Psoas muscle (tissue), 8 donors: ENCODE data around the gene OR4C45. TPM values are rescaled to one million over a fixed set of nuclear protein-coding genes. Genes with fewer than 3 reads are reported as not detected.
"Not testable (repeated sequence)": the region's sequence is repeated elsewhere in the genome, so short reads cannot be mapped to it uniquely, and the experiment has no call there.

Experiments used
- ATAC-seq, 4 donors: fragments of 200-7000 bp; cut with Tn5 transposase; one replicate each; pipeline ENCODE4 v1.9.1; 2020; ENCODE audit warnings: moderate library complexity in 3 of 4, mild to moderate bottlenecking in 2 of 4
- DNase-seq, 2 donors: peaks; one replicate each; pipeline ENCODE4 v3.0.0-alpha.2; 2020
- H3K27ac ChIP-seq: fragments of 200-600 bp; one replicate; pipeline ENCODE4 v1.8.0; 2022
- H3K27me3 ChIP-seq, 3 donors: fragments of 200-600 bp in 1 of 3; one replicate each; pipeline versions ENCODE4 v1.6.1 to v1.8.0; 2013 to 2022; ENCODE audit warnings: low read length in 2 of 3, mild to moderate bottlenecking in 2 of 3, moderate library complexity in 1 of 3; ENCODE audit not compliant: insufficient read depth in 3 of 3
- H3K36me3 ChIP-seq, 2 donors: fragments of 200-600 bp in 1 of 2; one replicate each; pipeline versions ENCODE4 v1.6.1 to v1.8.0; 2013 to 2022; ENCODE audit warnings: low read depth in 1 of 2, mild to moderate bottlenecking in 1 of 2, moderate library complexity in 1 of 2; ENCODE audit not compliant: insufficient read depth in 1 of 2
- H3K4me1 ChIP-seq: fragments of 200-600 bp; one replicate; pipeline ENCODE4 v1.8.0; 2022
- H3K4me3 ChIP-seq: fragments of 200-600 bp; one replicate; pipeline ENCODE4 v1.8.0; 2022; ENCODE audit warnings: mild to moderate bottlenecking
- H3K9me3 ChIP-seq: fragments of 200-600 bp; one replicate; pipeline ENCODE4 v1.8.0; 2022
- WGBS, 3 donors: extraction: QIAGEN DNeasy Blood & Tissue Kit; methylation state at CpG; one replicate each; pipeline versions ENCODE4 v1.1.6 to v1.1.7; 2013; 5-methylcytosine and 5-hydroxymethylcytosine counted together
- intact Hi-C, 2 donors: fragments of 100-400 bp; cut with DNase I; formaldehyde crosslinking; loops; one replicate each; pipeline versions ENCODE4 v1.11.0 to v1.14.2; 2022
- polyA plus RNA-seq, 3 donors: library from polyadenylated mRNA; stranded (reverse); fragments of 200-250 nt; gene quantifications; one replicate each; pipeline ENCODE4 v1.2.3, GENCODE V29; 2013
- total RNA-seq, 4 donors: library from RNA; stranded (reverse); fragmentation: NEBNext Ultra II Directional in 2 of 4; extraction: Animal tissue kit (Norgen Biotek cat#: 25700) in 2 of 4; gene quantifications; one replicate each; pipeline versions ENCODE4 v1.2.1 to v1.2.4, GENCODE V29; 2021 to 2023
- TF ChIP-seq, protein P1 (sequence below): fragments of 200-600 bp; IDR thresholded peaks from one replicate; pipeline ENCODE4 v1.8.0; 2022; ENCODE audit warnings: antibody characterized with exemption
- donor health status: healthy with polysubstance abuse.
- donor health status: DM: no; HTN: no; CAD: no; lungs with moderate emphysema.
- donor health status: Bipolar disorder and iron deficiency.
- donor health status: healthy.
- donor health status: DM: yes; HTN: yes; CAD: no.
- donor health status: DM: no; HTN: no; CAD: no.
- donor health status: DM: no; HTN: no; CAD: no.
- donor health status: DM: yes; HTN: yes; CAD: no.

OR4C45 gene
- total and polyA plus RNA-seq, 7 donors: not detected

DNA sequence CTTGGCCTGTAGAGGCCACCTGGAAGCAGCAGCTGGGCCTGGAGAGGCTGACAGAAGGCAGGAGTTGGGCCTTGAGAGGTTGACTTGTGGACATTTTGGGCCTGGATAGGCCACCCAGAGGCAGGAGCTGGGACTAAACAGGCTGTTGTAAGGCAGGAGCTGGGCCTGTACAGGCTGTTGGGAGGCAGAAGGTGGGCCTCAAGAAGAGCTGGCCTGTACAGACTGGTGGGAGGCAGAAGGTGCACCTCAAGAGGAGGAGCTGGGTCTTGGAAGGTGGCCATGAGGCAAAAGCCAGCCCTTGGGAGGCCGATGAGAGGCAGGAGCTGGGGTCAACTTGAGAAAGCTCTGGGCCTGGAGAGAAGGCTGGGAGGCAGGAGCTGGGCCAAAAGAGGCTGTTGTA, 45.3 kb downstream of the OR4C45 start:
- no peak overlapping the region for H3K27ac ChIP-seq
- no peak for DNase-seq
- TF ChIP-seq, protein P1, sequence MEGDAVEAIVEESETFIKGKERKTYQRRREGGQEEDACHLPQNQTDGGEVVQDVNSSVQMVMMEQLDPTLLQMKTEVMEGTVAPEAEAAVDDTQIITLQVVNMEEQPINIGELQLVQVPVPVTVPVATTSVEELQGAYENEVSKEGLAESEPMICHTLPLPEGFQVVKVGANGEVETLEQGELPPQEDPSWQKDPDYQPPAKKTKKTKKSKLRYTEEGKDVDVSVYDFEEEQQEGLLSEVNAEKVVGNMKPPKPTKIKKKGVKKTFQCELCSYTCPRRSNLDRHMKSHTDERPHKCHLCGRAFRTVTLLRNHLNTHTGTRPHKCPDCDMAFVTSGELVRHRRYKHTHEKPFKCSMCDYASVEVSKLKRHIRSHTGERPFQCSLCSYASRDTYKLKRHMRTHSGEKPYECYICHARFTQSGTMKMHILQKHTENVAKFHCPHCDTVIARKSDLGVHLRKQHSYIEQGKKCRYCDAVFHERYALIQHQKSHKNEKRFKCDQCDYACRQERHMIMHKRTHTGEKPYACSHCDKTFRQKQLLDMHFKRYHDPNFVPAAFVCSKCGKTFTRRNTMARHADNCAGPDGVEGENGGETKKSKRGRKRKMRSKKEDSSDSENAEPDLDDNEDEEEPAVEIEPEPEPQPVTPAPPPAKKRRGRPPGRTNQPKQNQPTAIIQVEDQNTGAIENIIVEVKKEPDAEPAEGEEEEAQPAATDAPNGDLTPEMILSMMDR: no peak
- intact Hi-C loops: no loop called here
- no peaks in the 10 kb centered on the region for H3K4me1 ChIP-seq
- no peak overlapping the region for H3K4me3 ChIP-seq
- ATAC-seq: no peak
- no peaks in the 10 kb centered on the region for H3K27me3 ChIP-seq
- WGBS, 3 donors: 71 to 92% (median 90%) methylated on average over 1 of the region's 1 CpG
- H3K36me3 ChIP-seq: no peaks in the 10 kb centered on the region
- no peaks in the 10 kb centered on the region for H3K9me3 ChIP-seq

DNA sequence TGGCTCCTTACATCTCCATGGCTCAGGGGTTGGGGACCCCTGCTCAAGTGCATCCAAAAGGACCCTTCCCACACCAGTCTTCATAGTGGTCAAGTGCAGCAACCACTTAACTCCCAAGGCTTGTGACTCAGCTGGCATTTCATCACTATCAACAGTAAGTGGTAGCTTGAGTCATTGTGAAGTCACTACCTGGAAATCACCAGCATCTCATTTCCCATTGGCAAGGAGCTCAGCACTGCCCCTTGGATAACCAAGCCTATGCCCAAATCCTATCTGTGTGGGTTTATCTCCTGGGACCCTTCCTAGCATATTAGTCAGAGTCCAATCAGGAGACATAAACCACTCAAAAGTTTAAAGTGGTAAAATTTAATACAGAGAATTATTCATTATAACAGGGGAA, 46.3 kb downstream of the OR4C45 start:
- H3K36me3 ChIP-seq, DNase-seq, H3K27ac ChIP-seq, H3K4me3 ChIP-seq, intact Hi-C loops, H3K4me1 ChIP-seq, H3K9me3 ChIP-seq, ATAC-seq, H3K27me3 ChIP-seq: not testable (repeated sequence)

DNA sequence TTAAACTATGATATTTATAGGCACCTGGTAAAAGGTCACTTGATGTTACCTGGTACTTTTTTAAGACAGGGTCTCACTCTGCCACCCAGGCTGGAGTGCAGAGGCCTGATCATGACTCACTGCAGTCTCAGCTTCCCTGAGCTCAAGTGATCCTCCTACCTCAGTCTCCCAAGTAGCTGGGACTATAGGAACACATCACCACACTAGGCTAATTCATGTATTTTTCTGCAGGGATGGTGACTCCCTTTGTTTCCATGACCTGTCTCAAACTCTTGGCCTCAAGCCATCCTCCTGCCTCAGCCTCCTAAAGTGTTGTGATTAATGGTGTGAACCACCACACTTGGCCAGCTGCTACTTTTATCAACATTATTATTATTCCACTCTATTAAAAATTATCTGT, 47.6 kb downstream of the OR4C45 start:
- intact Hi-C loops: no loop called here
- TF ChIP-seq, protein P1: no peak
- Histone ChIP-seq H3K36me3 (no peaks in the 10 kb centered on the region), H3K4me3 (no peak overlapping the region), H3K9me3 (no peaks in the 10 kb centered on the region), H3K27ac (no peak overlapping the region), H3K4me1 (no peaks in the 10 kb centered on the region), H3K27me3 (no peaks in the 10 kb centered on the region)
- no peak for ATAC-seq
- no peak for DNase-seq

Other genes starting within 250 kb of the OR4C45 start
- not detected for gene OR4C13, start 80.5 kb upstream of the OR4C45 start, total RNA-seq
- gene OR4C13, start 80.5 kb upstream of the OR4C45 start, polyA plus RNA-seq: not detected
- gene OR4C12, start 50.3 kb upstream of the OR4C45 start, total RNA-seq: not detected
- gene OR4C12, start 50.3 kb upstream of the OR4C45 start, polyA plus RNA-seq: not detected